ENCODE data around the gene TMEM116.
"Not testable (repeated sequence)": the region's sequence is repeated elsewhere in the genome, so short reads cannot be mapped to it uniquely, and the experiment has no call there.

TMEM116 gene

DNA sequence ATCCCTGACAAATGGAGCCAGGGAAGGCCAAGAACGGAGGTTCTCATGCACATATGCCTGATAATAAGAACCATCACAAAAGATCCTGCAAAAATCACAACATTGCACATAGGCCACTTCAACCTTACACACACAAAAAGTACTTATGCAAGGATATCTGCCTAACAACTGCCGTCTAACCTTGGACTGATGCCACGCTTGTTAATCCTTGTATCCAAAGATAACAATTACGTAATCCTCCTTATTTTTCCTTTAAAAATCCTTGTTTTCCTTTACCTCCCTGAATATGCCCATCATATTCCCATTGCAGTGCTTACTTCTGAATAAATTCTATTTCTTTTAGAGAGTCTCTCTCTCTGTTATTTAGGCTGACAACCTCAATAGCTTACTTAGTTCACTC, 59.5 kb downstream of the TMEM116 start:
- no peak overlapping the region for H3K4me3 ChIP-seq (ENCODE audit: low read depth, low read length)
- TF ChIP-seq, protein P1, sequence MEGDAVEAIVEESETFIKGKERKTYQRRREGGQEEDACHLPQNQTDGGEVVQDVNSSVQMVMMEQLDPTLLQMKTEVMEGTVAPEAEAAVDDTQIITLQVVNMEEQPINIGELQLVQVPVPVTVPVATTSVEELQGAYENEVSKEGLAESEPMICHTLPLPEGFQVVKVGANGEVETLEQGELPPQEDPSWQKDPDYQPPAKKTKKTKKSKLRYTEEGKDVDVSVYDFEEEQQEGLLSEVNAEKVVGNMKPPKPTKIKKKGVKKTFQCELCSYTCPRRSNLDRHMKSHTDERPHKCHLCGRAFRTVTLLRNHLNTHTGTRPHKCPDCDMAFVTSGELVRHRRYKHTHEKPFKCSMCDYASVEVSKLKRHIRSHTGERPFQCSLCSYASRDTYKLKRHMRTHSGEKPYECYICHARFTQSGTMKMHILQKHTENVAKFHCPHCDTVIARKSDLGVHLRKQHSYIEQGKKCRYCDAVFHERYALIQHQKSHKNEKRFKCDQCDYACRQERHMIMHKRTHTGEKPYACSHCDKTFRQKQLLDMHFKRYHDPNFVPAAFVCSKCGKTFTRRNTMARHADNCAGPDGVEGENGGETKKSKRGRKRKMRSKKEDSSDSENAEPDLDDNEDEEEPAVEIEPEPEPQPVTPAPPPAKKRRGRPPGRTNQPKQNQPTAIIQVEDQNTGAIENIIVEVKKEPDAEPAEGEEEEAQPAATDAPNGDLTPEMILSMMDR (IDR thresholded peaks at IDR 0.05; ENCODE audit: low read depth, low read length) = no peak
- no peak for DNase-seq (ENCODE audit: low read depth, low spot score)
- in situ Hi-C loops (cut with HindIII; ENCODE audit: low sequenced_read_pairs) = no loop called here

DNA sequence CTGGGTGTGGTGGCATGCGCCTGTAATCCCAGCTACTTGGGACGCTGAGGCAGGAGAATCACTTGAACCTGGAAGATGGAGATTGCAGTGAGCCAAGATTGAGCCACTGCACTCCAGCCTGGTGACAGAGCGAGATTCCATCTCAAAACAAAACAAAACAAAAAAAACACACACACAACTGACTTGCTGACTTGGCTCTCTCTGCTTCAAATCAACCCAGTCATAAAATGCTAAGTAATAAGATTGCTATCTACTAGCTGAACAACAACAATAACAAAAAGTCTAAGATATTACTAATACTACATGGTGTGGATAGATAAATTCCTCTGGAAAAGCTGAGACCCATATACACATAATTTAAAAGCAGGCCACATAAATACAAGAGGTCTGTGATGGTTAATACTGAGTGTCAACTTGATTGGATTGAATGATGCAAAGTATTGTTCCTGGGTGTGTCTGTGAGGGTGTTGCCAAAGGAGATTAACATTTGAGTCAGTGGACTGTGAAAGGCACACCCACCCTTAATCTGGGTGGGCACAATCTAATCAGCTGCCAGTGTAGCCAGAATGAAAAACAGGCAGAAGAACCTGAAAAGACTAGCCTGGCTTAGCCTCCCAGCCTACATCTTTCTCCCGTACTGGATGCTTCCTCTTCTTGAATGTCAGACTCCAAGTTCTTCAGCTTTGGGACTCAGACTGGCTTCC, 60.7 kb downstream of the TMEM116 start:
- in situ Hi-C loops (cut with HindIII; ENCODE audit: low sequenced_read_pairs); DNase-seq (ENCODE audit: low read depth, low spot score); H3K4me3 ChIP-seq (ENCODE audit: low read depth, low read length): not testable (repeated sequence)

DNA sequence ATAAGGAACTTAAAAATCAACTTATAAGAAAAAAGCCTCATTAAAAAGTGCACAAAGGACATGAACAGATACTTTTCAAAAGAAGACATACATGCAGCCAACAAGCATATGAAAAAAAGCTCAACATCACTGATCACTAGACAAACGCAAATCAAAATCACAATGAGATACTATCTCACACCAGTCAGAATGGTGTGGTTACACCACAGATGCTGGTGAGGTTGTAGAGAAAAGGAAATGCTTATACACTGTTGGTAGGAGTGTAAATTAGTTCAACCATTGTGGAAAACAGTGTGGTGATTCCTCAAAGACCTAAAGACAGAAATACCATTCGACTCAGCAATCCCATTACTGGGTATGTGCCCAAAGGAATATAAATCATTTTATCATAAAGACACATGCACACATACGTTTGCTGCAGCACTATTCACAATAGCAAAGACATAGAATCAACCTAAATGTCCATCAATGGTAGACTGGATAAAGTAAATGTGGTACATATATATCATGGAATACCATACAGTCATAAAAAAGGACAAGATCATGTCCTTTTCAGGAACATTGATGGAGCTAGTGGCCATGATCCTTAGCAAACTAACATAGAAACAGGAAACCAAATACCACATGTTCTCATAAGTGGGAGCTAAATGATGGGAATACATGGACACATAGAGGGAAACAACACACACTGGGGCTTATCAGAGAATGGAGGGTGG, 61.8 kb downstream of the TMEM116 start:
- in situ Hi-C loops (cut with HindIII; ENCODE audit: low sequenced_read_pairs); H3K4me3 ChIP-seq (ENCODE audit: low read depth, low read length); DNase-seq (ENCODE audit: low read depth, low spot score): not testable (repeated sequence)

DNA sequence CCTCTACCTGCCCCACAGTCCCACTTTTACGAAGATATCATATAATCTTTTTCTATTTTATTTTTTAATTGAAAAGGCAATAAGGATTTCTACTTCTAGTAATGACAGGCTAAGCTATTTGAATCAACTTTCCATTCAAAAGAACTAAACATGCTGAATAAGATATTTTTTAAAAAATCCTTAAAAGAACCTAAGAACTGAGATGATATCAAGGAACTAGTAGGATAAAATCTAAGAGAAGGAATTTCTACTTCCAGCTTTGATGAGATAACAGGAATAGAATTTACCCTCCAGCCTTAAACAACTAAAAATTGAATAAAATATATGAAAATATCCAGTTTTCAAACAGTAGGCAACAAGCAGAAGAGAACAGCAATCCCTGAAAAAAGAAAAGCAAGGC, 69.0 kb downstream of the TMEM116 start:
- DNase-seq (ENCODE audit: low read depth, low spot score) = no peak
- H3K4me3 ChIP-seq (ENCODE audit: low read depth, low read length) = no peak overlapping the region
- in situ Hi-C loops (cut with HindIII; ENCODE audit: low sequenced_read_pairs) = no loop called here
- TF ChIP-seq, protein P1 (IDR thresholded peaks at IDR 0.05; ENCODE audit: low read depth, low read length) = no peak

DNA sequence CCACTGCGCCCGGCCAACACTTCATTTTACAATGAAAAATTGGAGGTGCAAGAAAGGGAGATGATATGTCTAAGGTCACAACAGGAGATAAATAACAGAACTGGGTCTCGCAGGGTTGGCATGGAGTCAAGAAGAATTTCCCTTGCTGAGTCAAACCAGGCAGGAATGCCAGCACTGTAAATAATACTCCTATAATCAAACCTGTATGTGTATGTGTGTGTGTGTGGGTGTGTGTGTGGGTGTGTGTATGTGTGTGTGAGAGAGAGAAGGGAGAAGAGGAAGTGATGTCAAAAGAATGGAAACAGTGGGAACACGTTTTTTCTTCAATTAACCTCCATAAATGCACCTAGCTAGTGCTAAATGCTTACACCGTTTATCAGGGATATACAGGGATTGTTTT, 70.4 kb downstream of the TMEM116 start:
- in situ Hi-C loops (cut with HindIII; ENCODE audit: low sequenced_read_pairs) = no loop called here
- no peak overlapping the region for H3K4me3 ChIP-seq (ENCODE audit: low read depth, low read length)
- peak; percentile 68 for DNase-seq (ENCODE audit: low read depth, low spot score)
- TF ChIP-seq, protein P1 (IDR thresholded peaks at IDR 0.05; ENCODE audit: low read depth, low read length) = no peak

DNA sequence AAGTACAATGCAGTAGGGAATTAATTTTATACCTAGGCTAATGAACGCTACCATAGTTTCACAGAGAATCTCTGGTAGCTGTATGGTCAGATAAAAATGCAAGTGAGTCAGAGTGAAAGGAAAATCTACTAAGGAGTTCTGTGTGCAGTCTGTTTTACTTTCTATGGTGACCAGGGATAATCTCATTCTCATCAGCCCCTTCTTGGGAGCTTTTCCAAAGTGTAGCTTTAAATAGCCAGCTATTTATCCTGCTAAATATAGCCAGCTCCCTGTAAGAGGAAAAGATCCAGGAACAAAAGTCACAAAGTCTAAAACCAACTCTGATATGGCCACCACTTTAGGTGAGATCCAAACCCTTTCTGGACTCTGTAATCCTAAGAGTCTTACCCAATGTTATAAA, 75.5 kb downstream of the TMEM116 start:
- peak; percentile 49 for DNase-seq (ENCODE audit: low read depth, low spot score)
- no peak overlapping the region for H3K4me3 ChIP-seq (ENCODE audit: low read depth, low read length)
- TF ChIP-seq, protein P1 (IDR thresholded peaks at IDR 0.05; ENCODE audit: low read depth, low read length) = no peak
- in situ Hi-C loops (cut with HindIII; ENCODE audit: low sequenced_read_pairs) = no loop called here

DNA sequence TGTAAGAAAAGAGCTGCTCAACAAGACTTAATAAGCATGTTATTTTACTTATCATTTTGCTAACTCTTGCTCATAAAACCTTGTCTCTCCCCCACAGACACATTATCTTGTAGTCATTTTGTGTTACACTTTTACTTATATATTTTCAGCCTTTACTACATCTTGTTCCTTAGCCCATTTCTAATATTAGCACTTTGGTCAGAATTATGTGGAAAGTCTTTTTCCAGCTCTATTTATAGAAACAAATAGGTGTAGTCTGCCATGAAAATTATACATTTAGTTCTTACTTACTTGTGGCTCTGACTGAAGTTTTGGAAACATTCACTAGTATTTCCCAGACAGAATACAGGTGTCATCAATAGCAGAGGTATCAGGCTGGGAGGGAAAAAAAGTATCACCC, 76.1 kb downstream of the TMEM116 start:
- H3K4me3 ChIP-seq (ENCODE audit: low read depth, low read length) = no peak overlapping the region
- TF ChIP-seq, protein P1 (IDR thresholded peaks at IDR 0.05; ENCODE audit: low read depth, low read length) = no peak
- in situ Hi-C loops (cut with HindIII; ENCODE audit: low sequenced_read_pairs) = no loop called here
- DNase-seq (ENCODE audit: low read depth, low spot score) = no peak
